Esophagus muscularis mucosa (tissue), 4 donors: ENCODE measurements around the gene STAT3.

Source experiments
- CTCF ChIP-seq, 3 experiments: fragments of 200-600 bp in 2 of 3; fragments of 450-650 bp in 1 of 3; sonication (generic) in 2 of 3; IDR thresholded peaks; one replicate each; pipeline ENCODE4 v1.5.1; 2017 to 2019; ENCODE audit warnings: antibody characterized with exemption in 3 of 3, mild to moderate bottlenecking in 2 of 3, moderate library complexity in 1 of 3
- EP300 ChIP-seq: sonication (generic); formaldehyde crosslinking; IDR thresholded peaks from one replicate; pipeline ENCODE4 v1.6.1; 2017; ENCODE audit warnings: antibody characterized with exemption
- POLR2A ChIP-seq: fragments of 450-650 bp; IDR thresholded peaks from one replicate; pipeline ENCODE4 v1.6.1; 2017; ENCODE audit warnings: antibody characterized with exemption, moderate library complexity, mild to moderate bottlenecking, low read depth
- POLR2AphosphoS5 ChIP-seq, 2 donors: sonication (generic); formaldehyde crosslinking; IDR thresholded peaks; one replicate each; pipeline ENCODE4 v1.6.1; 2017; ENCODE audit warnings: antibody characterized with exemption in 2 of 2

GRCh38 chr17:42405076-42405475 lies 16.8 kb upstream of the STAT3 start:
- TF ChIP-seq EP300: no peak
- TF ChIP-seq POLR2A: no peak
- TF ChIP-seq POLR2AphosphoS5 (IDR thresholded peaks at IDR 0.05): no peak
- no peak for TF ChIP-seq CTCF (IDR thresholded peaks at IDR 0.05)
